Measurements from ENCODE around the gene WDR74.

- TF ChIP-seq CTCF (IDR thresholded peaks at IDR 0.05) (peak; percentile 89 to 96 (median 93)), POLR2A (IDR thresholded peaks at IDR 0.05) (no peak)
These were observed 52.9 kb downstream of the WDR74 start for GRCh38 chr11:62786318-62787004.
